Omental fat pad (tissue), 4 donors: ENCODE results near the gene ERBB4. TPM values are rescaled to one million over a fixed set of nuclear protein-coding genes. Genes with fewer than 3 reads are reported as not detected.

Source experiments
- ATAC-seq: fragments of 150-250 bp; one replicate; pipeline ENCODE4 v1.9.1; 2016; ENCODE audit warnings: mild to moderate bottlenecking, moderate library complexity; ENCODE audit not compliant: low FRiP score
- DNase-seq: peaks from one replicate; pipeline ENCODE4 v3.0.0-alpha.2; 2019; ENCODE audit warnings: low spot score
- total RNA-seq, 4 donors: library from RNA; depleted of rRNA; stranded (reverse); fragments of >200 nt; gene quantifications; one replicate each; pipeline ENCODE4 v1.1.0, GENCODE V29; 2016
- TF ChIP-seq, protein P1 (sequence below), 3 donors: fragments of 450-650 bp; IDR thresholded peaks; one replicate each; pipeline ENCODE4 v1.5.1; 2016 to 2017; ENCODE audit warnings: antibody characterized with exemption in 3 of 3, mild to moderate bottlenecking in 3 of 3, moderate library complexity in 2 of 3

Gene ERBB4
- total RNA-seq, 4 donors from 2014 or later, result 0.16 to 7.7 (median 2.1) TPM

DNA sequence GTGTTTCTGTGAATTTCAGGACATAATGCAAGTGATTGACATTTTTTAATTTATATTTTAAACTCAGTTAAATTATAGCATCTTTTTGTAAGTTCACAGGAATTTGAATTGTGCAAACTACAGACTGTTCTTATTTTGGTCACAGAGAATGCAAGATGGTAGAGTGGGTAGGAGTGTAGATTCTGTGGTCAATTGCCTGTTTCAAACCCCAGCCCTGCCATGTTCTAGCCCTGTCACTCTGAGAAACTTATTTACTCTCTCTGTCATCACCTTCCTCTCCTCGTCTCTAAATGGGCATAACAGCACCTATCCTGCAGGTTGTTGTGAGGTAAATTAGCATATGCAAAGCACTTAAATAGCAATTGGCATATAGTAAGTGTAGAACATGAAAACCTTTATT, 1102.4 kb downstream of the ERBB4 start:
- TF ChIP-seq, protein P1, sequence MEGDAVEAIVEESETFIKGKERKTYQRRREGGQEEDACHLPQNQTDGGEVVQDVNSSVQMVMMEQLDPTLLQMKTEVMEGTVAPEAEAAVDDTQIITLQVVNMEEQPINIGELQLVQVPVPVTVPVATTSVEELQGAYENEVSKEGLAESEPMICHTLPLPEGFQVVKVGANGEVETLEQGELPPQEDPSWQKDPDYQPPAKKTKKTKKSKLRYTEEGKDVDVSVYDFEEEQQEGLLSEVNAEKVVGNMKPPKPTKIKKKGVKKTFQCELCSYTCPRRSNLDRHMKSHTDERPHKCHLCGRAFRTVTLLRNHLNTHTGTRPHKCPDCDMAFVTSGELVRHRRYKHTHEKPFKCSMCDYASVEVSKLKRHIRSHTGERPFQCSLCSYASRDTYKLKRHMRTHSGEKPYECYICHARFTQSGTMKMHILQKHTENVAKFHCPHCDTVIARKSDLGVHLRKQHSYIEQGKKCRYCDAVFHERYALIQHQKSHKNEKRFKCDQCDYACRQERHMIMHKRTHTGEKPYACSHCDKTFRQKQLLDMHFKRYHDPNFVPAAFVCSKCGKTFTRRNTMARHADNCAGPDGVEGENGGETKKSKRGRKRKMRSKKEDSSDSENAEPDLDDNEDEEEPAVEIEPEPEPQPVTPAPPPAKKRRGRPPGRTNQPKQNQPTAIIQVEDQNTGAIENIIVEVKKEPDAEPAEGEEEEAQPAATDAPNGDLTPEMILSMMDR (IDR thresholded peaks at IDR 0.05), result no peak
- ATAC-seq (no peak), DNase-seq (no peak)

- ATAC-seq, result no peak
- TF ChIP-seq, protein P1 (IDR thresholded peaks at IDR 0.05), result no peak
- no peak for DNase-seq
Measured at GRCh38 chr2:211435331-211435730, 1103.3 kb downstream of the ERBB4 start.

- ATAC-seq (no peak), DNase-seq (no peak)
- TF ChIP-seq, protein P1 (IDR thresholded peaks at IDR 0.05), result no peak
Measured at GRCh38 chr2:211434773-211435172, 1103.8 kb downstream of the ERBB4 start.

DNA sequence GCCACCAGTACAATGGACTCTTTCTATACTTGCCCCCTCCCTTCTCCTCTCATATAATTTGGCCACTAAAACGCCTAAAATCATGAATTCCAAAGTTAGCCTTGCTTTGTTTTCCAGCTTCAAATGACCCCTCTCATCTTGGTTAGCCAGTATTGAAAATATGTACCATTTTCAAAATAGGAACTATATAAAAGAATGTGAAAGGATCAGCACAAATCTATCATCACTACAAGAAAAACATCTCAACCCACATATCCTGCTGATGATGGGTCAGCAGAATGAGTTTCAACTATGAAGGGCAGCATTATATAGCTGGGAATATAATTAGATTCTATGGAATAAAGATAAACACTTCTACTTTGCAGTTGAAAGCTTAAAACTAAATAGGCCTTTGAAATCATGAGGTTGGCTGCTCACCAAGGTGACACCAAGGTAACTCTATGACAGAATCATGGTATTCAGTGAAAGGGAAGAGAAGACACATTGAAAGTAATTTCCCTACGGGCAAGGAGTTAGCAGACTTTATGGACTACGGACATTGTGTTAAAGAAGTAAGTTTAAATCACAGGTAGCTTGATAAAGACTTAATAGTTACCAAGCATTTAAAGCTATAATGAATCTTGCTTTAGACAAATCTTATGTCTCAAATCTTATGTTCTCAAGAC, 1109.2 kb downstream of the ERBB4 start:
- DNase-seq (no peak), ATAC-seq (no peak)
- TF ChIP-seq, protein P1 (IDR thresholded peaks at IDR 0.05), result no peak

DNA sequence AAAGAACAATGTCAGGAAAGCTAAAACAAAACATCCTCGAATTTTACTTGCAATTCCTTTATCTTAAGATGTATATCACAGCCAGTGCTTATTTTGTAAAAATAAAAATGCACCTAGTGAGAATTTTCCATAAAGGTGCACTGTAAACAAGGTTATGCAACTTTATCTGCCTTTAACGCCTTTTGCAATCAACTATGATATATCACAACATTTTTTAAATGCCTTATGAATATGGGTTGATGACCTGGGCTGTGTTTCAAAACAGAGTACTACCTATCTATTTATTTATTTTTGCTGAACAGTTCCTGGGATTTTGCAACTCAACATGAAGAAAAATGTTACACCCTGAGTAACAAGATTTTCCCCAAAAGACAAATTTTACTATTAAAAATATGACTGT, 1112.4 kb downstream of the ERBB4 start:
- TF ChIP-seq, protein P1 (IDR thresholded peaks at IDR 0.05), result no peak
- no peak for ATAC-seq

DNA sequence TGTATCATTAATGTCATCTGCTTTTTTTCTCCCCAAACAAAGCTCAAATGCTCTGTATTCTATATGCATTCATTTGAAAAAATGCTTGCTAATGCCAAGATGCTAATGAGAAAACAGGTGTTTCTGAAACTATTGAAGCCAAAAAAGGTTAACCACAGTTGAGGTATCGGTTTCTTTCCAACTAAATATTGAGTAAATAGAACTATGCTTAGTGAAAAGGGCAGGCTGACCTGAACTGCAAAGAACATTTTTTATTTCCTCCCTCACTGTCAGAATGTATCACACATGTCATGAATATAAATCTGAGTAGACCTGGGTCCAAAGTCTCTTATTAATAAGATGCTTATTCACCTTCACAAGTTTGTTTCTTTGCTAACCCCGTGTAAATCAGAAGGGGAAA, 1115.6 kb downstream of the ERBB4 start:
- ATAC-seq (no peak), DNase-seq (no peak)
- TF ChIP-seq, protein P1 (IDR thresholded peaks at IDR 0.05), result no peak

More for the DNA sequence above, 1112.4 kb downstream of the ERBB4 start:
- no peak for DNase-seq

GRCh38 chr2:211417544-211417943, 1121.1 kb downstream of the ERBB4 start:
- no peak for ATAC-seq
- TF ChIP-seq, protein P1 (IDR thresholded peaks at IDR 0.05), result no peak
- DNase-seq, result no peak
